H1 (cell line): ENCODE measurements around the gene ATXN2. TPM values are rescaled to one million over a fixed set of nuclear protein-coding genes. Genes with fewer than 3 reads are reported as not detected.

Source experiments
- CTCF ChIA-PET: fragments of 300-600 bp; sonication (Branson Sonifier 250); formaldehyde crosslinking; loops from one replicate; lab custom pipeline; 2021; ENCODE audit not compliant: partially characterized antibody; lab: Charles Lee
- POLR2A ChIA-PET: fragments of 300-600 bp; sonication (Branson Sonifier 250); formaldehyde crosslinking; loops from one replicate; lab custom pipeline; 2021; ENCODE audit warnings: inconsistent platforms; ENCODE audit not compliant: partially characterized antibody; lab: Charles Lee
- DNase-seq, 2 experiments: peaks; one replicate each; pipeline versions ENCODE4 v3.0.0 to v3.0.0-alpha.2; 2010 to 2022; ENCODE audit warnings: low spot score in 2 of 2, low read depth in 1 of 2, mixed read lengths in 1 of 2
- FAIRE-seq: peaks from 2 replicates; lab custom pipeline; 2011; peaks lifted over from hg19 to GRCh38; lab: Jason Lieb, UNC
- H2AFZ ChIP-seq: 2 replicates; pipeline ENCODE4 v1.8.1; 2012; ENCODE audit warnings: low read length, inconsistent platforms
- H2AK5ac ChIP-seq: 2 replicates; pipeline ENCODE4 v1.6.1; 2013; ENCODE audit warnings: low read depth, low read length
- H2BK120ac ChIP-seq: replicated peaks from 2 replicates; pipeline ENCODE3; 2013; ENCODE audit warnings: low read depth, low read length, inconsistent platforms
- H2BK12ac ChIP-seq: 2 replicates; pipeline ENCODE4 v1.6.1; 2013; ENCODE audit warnings: low read depth, low read length
- H2BK15ac ChIP-seq: 2 replicates; pipeline ENCODE4 v1.6.1; 2013; ENCODE audit warnings: low read length
- H2BK20ac ChIP-seq: 2 replicates; pipeline ENCODE4 v1.6.1; 2013; ENCODE audit warnings: low read length
- H2BK5ac ChIP-seq: 2 replicates; pipeline ENCODE4 v1.6.1; 2013; ENCODE audit warnings: low read depth, low read length
- H3K14ac ChIP-seq: 2 replicates; pipeline ENCODE4 v1.6.1; 2013; ENCODE audit warnings: inconsistent platforms; ENCODE audit not compliant: insufficient read length
- H3K18ac ChIP-seq: 2 replicates; pipeline ENCODE4 v1.6.1; 2013; ENCODE audit warnings: low read length; ENCODE audit errors: extremely low read depth
- H3K23ac ChIP-seq: 2 replicates; pipeline ENCODE4 v1.6.1; 2013; ENCODE audit warnings: inconsistent platforms; ENCODE audit not compliant: insufficient read length
- H3K23me2 ChIP-seq: 2 replicates; pipeline ENCODE4 v1.6.1; 2013; ENCODE audit warnings: low read depth, low read length
- H3K27ac ChIP-seq: 2 replicates; pipeline ENCODE4 v1.6.1; 2011; ENCODE audit warnings: low read depth, low read length, inconsistent platforms
- H3K27me3 ChIP-seq, 4 experiments: replicated peaks in 1 of 4; 1 replicate in 1 of 4; 2 replicates in 3 of 4; pipeline versions ENCODE4 v1.6.1 to v1.8.1; 2011 to 2013; ENCODE audit warnings: low read length in 3 of 4, mild to moderate bottlenecking in 3 of 4, inconsistent platforms in 2 of 4, mixed read lengths in 2 of 4, moderate library complexity in 1 of 4; ENCODE audit not compliant: control insufficient read depth in 3 of 4, insufficient read depth in 3 of 4; ENCODE audit errors: extremely low read depth in 1 of 4
- H3K36me3 ChIP-seq, 4 experiments: 2 replicates each; pipeline versions ENCODE4 v1.6.1 to v1.8.1; 2011 to 2013; ENCODE audit warnings: mild to moderate bottlenecking in 4 of 4, low read length in 3 of 4, moderate library complexity in 2 of 4, control low read depth in 1 of 4, inconsistent platforms in 1 of 4; ENCODE audit not compliant: insufficient read depth in 4 of 4, control insufficient read depth in 2 of 4
- H3K4ac ChIP-seq: replicated peaks from 2 replicates; pipeline ENCODE3; 2013; ENCODE audit warnings: low read length, low read depth, mixed read lengths, inconsistent platforms; ENCODE audit not compliant: insufficient read length
- H3K4me1 ChIP-seq, 4 experiments: replicated peaks in 1 of 4; 1 replicate in 1 of 4; 2 replicates in 3 of 4; pipeline versions ENCODE4 v1.6.1 to v1.8.1; 2011 to 2013; ENCODE audit warnings: low read length in 3 of 4, inconsistent platforms in 2 of 4, mixed read lengths in 1 of 4; ENCODE audit not compliant: insufficient read depth in 4 of 4, control insufficient read depth in 3 of 4
- H3K4me2 ChIP-seq, 2 experiments: 2 replicates each; pipeline versions ENCODE4 v1.6.1 to v1.8.1; 2011 to 2013; ENCODE audit warnings: low read depth in 2 of 2, low read length in 2 of 2, control low read depth in 1 of 2, inconsistent platforms in 1 of 2, mild to moderate bottlenecking in 1 of 2; ENCODE audit not compliant: insufficient read depth in 1 of 2
- H3K4me3 ChIP-seq, 4 experiments: fragments of 200-600, 300-600 bp in 1 of 4; sonication (generic), shearing (Covaris generic), sonication (Bioruptor Twin) in 1 of 4; 2 replicates each; pipeline versions ENCODE4 v1.5.1 to v1.8.1; 2011 to 2016; ENCODE audit warnings: low read length in 4 of 4, low read depth in 3 of 4, control low read depth in 2 of 4, inconsistent platforms in 2 of 4, mild to moderate bottlenecking in 2 of 4, mixed read lengths in 1 of 4, moderate library complexity in 1 of 4; ENCODE audit not compliant: insufficient read depth in 2 of 4; ENCODE audit errors: extremely low read depth in 1 of 4
- H3K56ac ChIP-seq: replicated peaks from 2 replicates; pipeline ENCODE3; 2013; ENCODE audit warnings: low read depth, mild to moderate bottlenecking, mixed read lengths, low read length, inconsistent platforms; ENCODE audit not compliant: insufficient read length
- H3K79me1 ChIP-seq: 2 replicates; pipeline ENCODE4 v1.6.1; 2013; ENCODE audit warnings: low read depth, low read length, control low read depth
- H3K79me2 ChIP-seq, 2 experiments: 2 replicates each; pipeline versions ENCODE4 v1.6.1 to v1.8.1; 2012 to 2013; ENCODE audit warnings: low read length in 2 of 2, mild to moderate bottlenecking in 2 of 2, inconsistent platforms in 1 of 2; ENCODE audit not compliant: insufficient read depth in 2 of 2, control insufficient read depth in 1 of 2
- H3K9ac ChIP-seq, 4 experiments: replicated peaks in 1 of 4; 1 replicate in 1 of 4; 2 replicates in 3 of 4; pipeline versions ENCODE4 v1.6.1 to v1.8.1; 2011 to 2013; ENCODE audit warnings: low read depth in 3 of 4, low read length in 3 of 4, control low read depth in 2 of 4, mild to moderate bottlenecking in 2 of 4, moderate library complexity in 2 of 4, inconsistent platforms in 1 of 4; ENCODE audit errors: extremely low read depth in 1 of 4
- H3K9me3 ChIP-seq, 2 experiments: 2 replicates each; pipeline versions ENCODE4 v1.6.1 to v1.8.1; 2012 to 2013; ENCODE audit warnings: mild to moderate bottlenecking in 2 of 2, moderate library complexity in 2 of 2, control low read depth in 1 of 2, inconsistent platforms in 1 of 2, low read depth in 1 of 2, low read length in 1 of 2, mixed read lengths in 1 of 2; ENCODE audit not compliant: insufficient read depth in 2 of 2
- H4K20me1 ChIP-seq, 2 experiments: replicated peaks in 1 of 2; 2 replicates each; pipeline versions ENCODE3 to v1.8.1; 2011 to 2013; ENCODE audit warnings: inconsistent platforms in 2 of 2, low read length in 2 of 2, mild to moderate bottlenecking in 1 of 2; ENCODE audit not compliant: insufficient read depth in 2 of 2, control insufficient read depth in 1 of 2
- H4K5ac ChIP-seq: 2 replicates; pipeline ENCODE4 v1.6.1; 2013; ENCODE audit warnings: low read length, low read depth, mixed read lengths, inconsistent platforms; ENCODE audit not compliant: insufficient read length
- H4K8ac ChIP-seq: 2 replicates; pipeline ENCODE4 v1.8.0; 2013; ENCODE audit warnings: mild to moderate bottlenecking, moderate library complexity, low read length, inconsistent platforms; ENCODE audit not compliant: insufficient read depth; ENCODE audit errors: extremely low read depth
- H4K91ac ChIP-seq: replicated peaks from 2 replicates; pipeline ENCODE3; 2013; ENCODE audit warnings: low read length, mixed read lengths, inconsistent platforms; ENCODE audit not compliant: insufficient read length
- ASH2L ChIP-seq: fragments of 200-600, 300-600 bp; sonication (generic); IDR thresholded peaks from one replicate; pipeline ENCODE4 v1.7.1; 2017; ENCODE audit warnings: low read length
- ATF3 ChIP-seq: IDR thresholded peaks from 2 replicates; pipeline ENCODE4 v1.6.1; 2011; ENCODE audit warnings: low read depth, mild to moderate bottlenecking, low read length; ENCODE audit not compliant: insufficient read depth
- BACH1 ChIP-seq: IDR thresholded peaks from 2 replicates; pipeline ENCODE4 v1.6.1; 2012; ENCODE audit warnings: low read length, improper control_type of control experiment
- BCL11A ChIP-seq, 2 experiments: IDR thresholded peaks; one replicate each; pipeline ENCODE4 v1.6.1; 2011; ENCODE audit warnings: low read depth in 2 of 2, low read length in 2 of 2, mild to moderate bottlenecking in 2 of 2
- BRCA1 ChIP-seq: IDR thresholded peaks from 2 replicates; pipeline ENCODE4 v1.6.1; 2012; ENCODE audit warnings: low read depth, low read length, improper control_type of control experiment
- CHD2 ChIP-seq: IDR thresholded peaks from 2 replicates; pipeline ENCODE4 v1.6.1; 2012; ENCODE audit warnings: low read length, improper control_type of control experiment
- E2F6 ChIP-seq: IDR thresholded peaks from 2 replicates; pipeline ENCODE4 v1.6.1; 2012; ENCODE audit warnings: inconsistent platforms
- POLR2AphosphoS5 ChIP-seq: IDR thresholded peaks from 2 replicates; pipeline ENCODE4 v1.6.1; 2011; ENCODE audit warnings: low read depth, low read length
- SIX5 ChIP-seq: IDR thresholded peaks from 2 replicates; pipeline ENCODE4 v1.6.1; 2011; ENCODE audit warnings: mild to moderate bottlenecking, low read depth, low read length
- SP1 ChIP-seq: IDR thresholded peaks from 2 replicates; pipeline ENCODE4 v1.6.1; 2011; ENCODE audit warnings: low read depth, low read length
- SP2 ChIP-seq: IDR thresholded peaks from 2 replicates; pipeline ENCODE4 v1.6.1; 2012; ENCODE audit warnings: mild to moderate bottlenecking, low read length, inconsistent platforms
- SUZ12 ChIP-seq: fragments of 200-600 bp; sonication (generic); IDR thresholded peaks from 2 replicates; pipeline ENCODE4 v1.6.1; 2012; ENCODE audit warnings: mild to moderate bottlenecking, inconsistent platforms, low read length, moderate library complexity, mixed read lengths
- ZNF274 ChIP-seq: IDR thresholded peaks from 2 replicates; pipeline ENCODE4 v1.7.0; 2012; ENCODE audit warnings: low read length, borderline replicate concordance; ENCODE audit errors: extremely low read depth
- WGBS, 2 experiments: shearing (Covaris generic) in 1 of 2; methylation state at CpG; one replicate each; pipeline versions ENCODE4 v1.1.6 to v1.1.7; 2013 to 2015; ENCODE audit warnings: low lambda C conversion rate in 2 of 2, mixed read lengths in 2 of 2, inconsistent platforms in 1 of 2, low coverage in 1 of 2, missing lambda C conversion rate in 1 of 2; ENCODE audit not compliant: insufficient replicate concordance in 2 of 2, insufficient coverage in 1 of 2, insufficient read length in 1 of 2; ENCODE audit errors: extremely low coverage in 1 of 2, missing lambda C conversion rate in 1 of 2; 5-methylcytosine and 5-hydroxymethylcytosine counted together
- polyA plus RNA-seq, 7 experiments: library from polyadenylated mRNA; depleted of rRNA in 3 of 7; stranded (reverse) in 5 of 7; unstranded in 2 of 7; fragments of >200 nt in 5 of 7; fragments of 200-250 nt in 2 of 7; gene quantifications; 1 replicate in 5 of 7; 2 replicates in 1 of 7; 4 replicates in 1 of 7; pipeline versions ENCODE4 v1.2.1 to v1.2.3, GENCODE V29; 2011 to 2013; ENCODE audit warnings: missing spikeins in 2 of 7, mixed read lengths in 2 of 7
- total RNA-seq: library from RNA; stranded (reverse); fragmentation: NEBNext Ultra II Directional; extraction: Animal tissue kit (Norgen Biotek cat#: 25700); gene quantifications from 2 replicates; pipeline ENCODE4 v1.2.1, GENCODE V29; 2021

Gene ATXN2
- total and polyA plus RNA-seq, 2 of the 8 experiments (the other 6 are each of a cell fraction or from before 2014, with no cell fraction given): 46.6 to 80.7 TPM

GRCh38 chr12:111546171-111546570 lies 52.9 kb downstream of the ATXN2 start:
- H3K4me1 ChIP-seq: no peaks in the 10 kb centered on the region
- H3K4ac ChIP-seq: no peak overlapping the region
- no peak overlapping the region for H3K14ac ChIP-seq
- TF ChIP-seq SP2 (no peak), BRCA1 (no peak), POLR2AphosphoS5 (no peak), BACH1 (no peak), ATF3 (no peak), ASH2L (no peak), ZNF274 (no peak), SUZ12 (no peak), SP1 (no peak), CHD2 (no peak), SIX5 (no peak), E2F6 (no peak), BCL11A (IDR thresholded peaks at IDR 0.05; ENCODE audit: low read depth in 2 of 2, low read length in 2 of 2) (no peak)
- no peak overlapping the region for H4K91ac ChIP-seq
- H2BK15ac ChIP-seq: no peak overlapping the region
- CTCF ChIA-PET: no interaction called here
- no peak overlapping the region for H4K5ac ChIP-seq
- DNase-seq (no peak), FAIRE-seq (no peak)
- H3K79me1 ChIP-seq: no peaks in the 10 kb centered on the region
- no peak overlapping the region for H3K4me3 ChIP-seq
- no peak overlapping the region for H2BK20ac ChIP-seq
- WGBS, 2 experiments: 90% methylated on average over 2 of the region's 2 CpGs; no CpG with 5 or more reads in 1 of the 2 experiments
- no peak overlapping the region for H2AK5ac ChIP-seq
- no peak overlapping the region for H4K8ac ChIP-seq
- H3K18ac ChIP-seq: no peak overlapping the region
- peaks cover 0 to 1% of the 10 kb centered on the region in 2 experiments for H4K20me1 ChIP-seq
- no peak overlapping the region for H2AFZ ChIP-seq
- POLR2A ChIA-PET: interaction anchor here (0.6 to 2.1 kb wide), 3 partner anchors 10 to 13 kb away, joined by 3 to 5 read pairs (median 3); no protein-coding TSS in a partner anchor
- H3K4me2 ChIP-seq: no peak overlapping the region
- no peak overlapping the region for H2BK12ac ChIP-seq
- H2BK120ac ChIP-seq: no peak overlapping the region
- H3K23ac ChIP-seq: no peak overlapping the region
- H3K27me3 ChIP-seq: no peaks in the 10 kb centered on the region
- no peak overlapping the region for H3K9ac ChIP-seq
- no peaks in the 10 kb centered on the region for H3K23me2 ChIP-seq
- no peaks in the 10 kb centered on the region for H3K9me3 ChIP-seq
- no peak overlapping the region for H3K27ac ChIP-seq
- H2BK5ac ChIP-seq: no peak overlapping the region
- H3K36me3 ChIP-seq: peaks cover 0 to 35% (median 6%) of the 10 kb centered on the region in 4 experiments; a peak in 5 of 8 replicates
- 0 out of 4 replicates have a peak, but pooled peaks cover 0 to 2% of the 10 kb centered on the region in 2 experiments for H3K79me2 ChIP-seq
- no peak overlapping the region for H3K56ac ChIP-seq
